H1 (cell line): ENCODE data around the gene IQCN. TPM values are rescaled to one million over a fixed set of nuclear protein-coding genes. Genes with fewer than 3 reads are reported as not detected.

ENCODE experiments used
- ATF2 ChIP-seq: IDR thresholded peaks from 2 replicates; pipeline ENCODE4 v1.6.1; 2012; ENCODE audit warnings: low read length, inconsistent platforms
- CBX8 ChIP-seq: fragments of 300-800, 300-1000 bp; sonication (generic); IDR thresholded peaks from 2 replicates; pipeline ENCODE4 v1.7.1; 2016; ENCODE audit warnings: low read depth, low read length, borderline replicate concordance
- CHD1 ChIP-seq: IDR thresholded peaks from 2 replicates; pipeline ENCODE4 v1.6.1; 2012; ENCODE audit warnings: low read depth, low read length, improper control_type of control experiment
- CREB1 ChIP-seq: IDR thresholded peaks from 2 replicates; pipeline ENCODE4 v1.6.1; 2012; ENCODE audit warnings: inconsistent platforms
- CTBP2 ChIP-seq: IDR thresholded peaks from 2 replicates; pipeline ENCODE4 v1.7.0; 2011; ENCODE audit warnings: borderline replicate concordance, mild to moderate bottlenecking, moderate library complexity, mixed read lengths, low read length; ENCODE audit not compliant: insufficient read depth, insufficient read length
- EGR1 ChIP-seq: IDR thresholded peaks from 2 replicates; pipeline ENCODE4 v1.6.1; 2011; ENCODE audit warnings: low read depth, low read length, borderline replicate concordance
- HDAC2 ChIP-seq, 2 experiments: fragments of 300-600 bp in 1 of 2; sonication (generic) in 1 of 2; IDR thresholded peaks; 2 replicates each; pipeline ENCODE4 v1.6.1; 2011 to 2012; ENCODE audit warnings: low read depth in 2 of 2, low read length in 2 of 2, mild to moderate bottlenecking in 2 of 2, moderate library complexity in 2 of 2, borderline replicate concordance in 1 of 2, inconsistent platforms in 1 of 2
- JUN ChIP-seq: IDR thresholded peaks from 2 replicates; pipeline ENCODE4 v1.6.1; 2011; ENCODE audit warnings: low read depth, mild to moderate bottlenecking, improper control_type of control experiment, low read length
- JUND ChIP-seq: IDR thresholded peaks from 2 replicates; pipeline ENCODE4 v1.6.1; 2011; ENCODE audit warnings: mild to moderate bottlenecking, improper control_type of control experiment, low read length
- MAX ChIP-seq: IDR thresholded peaks from 2 replicates; pipeline ENCODE4 v1.6.1; 2012; ENCODE audit warnings: inconsistent platforms
- NANOG ChIP-seq: IDR thresholded peaks from 2 replicates; pipeline ENCODE4 v1.6.1; 2011; ENCODE audit warnings: low read length, low read depth, mild to moderate bottlenecking, inconsistent platforms; ENCODE audit not compliant: insufficient read depth, poor library complexity, severe bottlenecking
- PHF8 ChIP-seq: fragments of 200-600 bp; sonication (generic); conservative IDR thresholded peaks from 2 replicates; pipeline ENCODE4 v1.7.1; 2012; ENCODE audit warnings: low read depth, mild to moderate bottlenecking, inconsistent platforms, low read length, moderate library complexity
- RAD21 ChIP-seq, 2 experiments: IDR thresholded peaks in 1 of 2; conservative IDR thresholded peaks in 1 of 2; 2 replicates each; pipeline ENCODE4 v1.6.1; 2011; ENCODE audit warnings: low read depth in 2 of 2, low read length in 2 of 2, improper control_type of control experiment in 1 of 2, inconsistent platforms in 1 of 2, mild to moderate bottlenecking in 1 of 2, moderate library complexity in 1 of 2
- RBBP5 ChIP-seq: IDR thresholded peaks from 2 replicates; pipeline ENCODE4 v1.7.1; 2012; ENCODE audit warnings: low read depth, mild to moderate bottlenecking, inconsistent platforms, low read length, moderate library complexity, borderline replicate concordance
- SAP30 ChIP-seq: fragments of 300-600 bp; sonication (generic); IDR thresholded peaks from 2 replicates; pipeline ENCODE4 v1.7.1; 2012; ENCODE audit warnings: low read length, moderate library complexity, mild to moderate bottlenecking, inconsistent platforms; ENCODE audit not compliant: insufficient read depth, insufficient replicate concordance
- SIN3A ChIP-seq, 2 experiments: IDR thresholded peaks in 1 of 2; conservative IDR thresholded peaks in 1 of 2; 2 replicates each; pipeline ENCODE4 v1.6.1; 2011 to 2012; ENCODE audit warnings: low read length in 2 of 2, improper control_type of control experiment in 1 of 2, low read depth in 1 of 2, mild to moderate bottlenecking in 1 of 2
- SP4 ChIP-seq: IDR thresholded peaks from 2 replicates; pipeline ENCODE4 v1.6.1; 2012; ENCODE audit warnings: low read length, inconsistent platforms
- SRF ChIP-seq: IDR thresholded peaks from 2 replicates; pipeline ENCODE4 v1.6.1; 2011; ENCODE audit warnings: mild to moderate bottlenecking, low read depth, low read length, moderate library complexity
- SUZ12 ChIP-seq: fragments of 200-600 bp; sonication (generic); IDR thresholded peaks from 2 replicates; pipeline ENCODE4 v1.6.1; 2012; ENCODE audit warnings: mild to moderate bottlenecking, inconsistent platforms, low read length, moderate library complexity, mixed read lengths
- TAF1 ChIP-seq: IDR thresholded peaks from 2 replicates; pipeline ENCODE4 v1.6.1; 2011; ENCODE audit warnings: mild to moderate bottlenecking, low read depth, low read length
- TCF12 ChIP-seq: IDR thresholded peaks from 2 replicates; pipeline ENCODE4 v1.6.1; 2011; ENCODE audit warnings: low read depth, mild to moderate bottlenecking, low read length
- ZNF274 ChIP-seq: IDR thresholded peaks from 2 replicates; pipeline ENCODE4 v1.7.0; 2012; ENCODE audit warnings: low read length, borderline replicate concordance; ENCODE audit errors: extremely low read depth
- polyA plus RNA-seq, 7 experiments: library from polyadenylated mRNA; depleted of rRNA in 3 of 7; stranded (reverse) in 5 of 7; unstranded in 2 of 7; fragments of >200 nt in 5 of 7; fragments of 200-250 nt in 2 of 7; gene quantifications; 1 replicate in 5 of 7; 2 replicates in 1 of 7; 4 replicates in 1 of 7; pipeline versions ENCODE4 v1.2.1 to v1.2.3, GENCODE V29; 2011 to 2013; ENCODE audit warnings: missing spikeins in 2 of 7, mixed read lengths in 2 of 7
- total RNA-seq: library from RNA; stranded (reverse); fragmentation: NEBNext Ultra II Directional; extraction: Animal tissue kit (Norgen Biotek cat#: 25700); gene quantifications from 2 replicates; pipeline ENCODE4 v1.2.1, GENCODE V29; 2021

IQCN gene
- total and polyA plus RNA-seq, 2 of the 8 experiments (the other 6 are each of a cell fraction or from before 2014, with no cell fraction given), result 0.36 to 1.0 TPM

GRCh38 chr19:18292462-18292809 is 18.2 kb upstream of the IQCN start (continued):
- TF ChIP-seq CBX8, result no peak
- peak; percentile 25; the same call in 1 of the 2 replicates for TF ChIP-seq SUZ12
- TF ChIP-seq PHF8, result no peak
- no peak for TF ChIP-seq RBBP5
- no peak for TF ChIP-seq ZNF274
- no peak for TF ChIP-seq SP4
- no peak for TF ChIP-seq CREB1
- no peak for TF ChIP-seq SAP30
- no peak for TF ChIP-seq JUND
- TF ChIP-seq MAX, result no peak
- no peak for TF ChIP-seq RAD21 (IDR thresholded peaks at IDR 0.05 in 1 of 2, conservative IDR thresholded peaks at IDR 0.05 in 1 of 2; ENCODE audit: low read depth in 2 of 2, low read length in 2 of 2)
- TF ChIP-seq TAF1, result 0 out of 2 replicates have a peak, but pooled peaks have one; percentile 18
- TF ChIP-seq SRF, result no peak
- TF ChIP-seq CTBP2, result peak; percentile 93
- TF ChIP-seq JUN, result no peak
- no peak for TF ChIP-seq ATF2
- no peak for TF ChIP-seq CHD1
- TF ChIP-seq HDAC2 (IDR thresholded peaks at IDR 0.05; ENCODE audit: borderline replicate concordance in 1 of 2, low read depth in 2 of 2, low read length in 2 of 2), result 0 out of 4 replicates have a peak, but pooled peaks of 1 of the 2 experiments have one; percentile 55
- no peak for TF ChIP-seq NANOG
- TF ChIP-seq SIN3A (conservative IDR thresholded peaks at IDR 0.05 in 1 of 2, IDR thresholded peaks at IDR 0.05 in 1 of 2; ENCODE audit: low read depth in 1 of 2, low read length in 2 of 2), result 0 out of 4 replicates have a peak, but pooled peaks of 1 of the 2 experiments have one; percentile 14
- no peak for TF ChIP-seq EGR1
- no peak for TF ChIP-seq TCF12
